GM12801 (cell line): ENCODE measurements around the gene ODAD2.

ENCODE experiments used
- TF ChIP-seq, protein P1 (sequence below): IDR thresholded peaks from one replicate; pipeline ENCODE4 v1.5.1; 2011; ENCODE audit warnings: control low read depth; ENCODE audit not compliant: insufficient read length; ENCODE audit errors: extremely low read depth

The ODAD2 gene

GRCh38 chr10:27833792-27834191, 165.1 kb downstream of the ODAD2 start:
- TF ChIP-seq, protein P1, sequence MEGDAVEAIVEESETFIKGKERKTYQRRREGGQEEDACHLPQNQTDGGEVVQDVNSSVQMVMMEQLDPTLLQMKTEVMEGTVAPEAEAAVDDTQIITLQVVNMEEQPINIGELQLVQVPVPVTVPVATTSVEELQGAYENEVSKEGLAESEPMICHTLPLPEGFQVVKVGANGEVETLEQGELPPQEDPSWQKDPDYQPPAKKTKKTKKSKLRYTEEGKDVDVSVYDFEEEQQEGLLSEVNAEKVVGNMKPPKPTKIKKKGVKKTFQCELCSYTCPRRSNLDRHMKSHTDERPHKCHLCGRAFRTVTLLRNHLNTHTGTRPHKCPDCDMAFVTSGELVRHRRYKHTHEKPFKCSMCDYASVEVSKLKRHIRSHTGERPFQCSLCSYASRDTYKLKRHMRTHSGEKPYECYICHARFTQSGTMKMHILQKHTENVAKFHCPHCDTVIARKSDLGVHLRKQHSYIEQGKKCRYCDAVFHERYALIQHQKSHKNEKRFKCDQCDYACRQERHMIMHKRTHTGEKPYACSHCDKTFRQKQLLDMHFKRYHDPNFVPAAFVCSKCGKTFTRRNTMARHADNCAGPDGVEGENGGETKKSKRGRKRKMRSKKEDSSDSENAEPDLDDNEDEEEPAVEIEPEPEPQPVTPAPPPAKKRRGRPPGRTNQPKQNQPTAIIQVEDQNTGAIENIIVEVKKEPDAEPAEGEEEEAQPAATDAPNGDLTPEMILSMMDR, result no peak

DNA sequence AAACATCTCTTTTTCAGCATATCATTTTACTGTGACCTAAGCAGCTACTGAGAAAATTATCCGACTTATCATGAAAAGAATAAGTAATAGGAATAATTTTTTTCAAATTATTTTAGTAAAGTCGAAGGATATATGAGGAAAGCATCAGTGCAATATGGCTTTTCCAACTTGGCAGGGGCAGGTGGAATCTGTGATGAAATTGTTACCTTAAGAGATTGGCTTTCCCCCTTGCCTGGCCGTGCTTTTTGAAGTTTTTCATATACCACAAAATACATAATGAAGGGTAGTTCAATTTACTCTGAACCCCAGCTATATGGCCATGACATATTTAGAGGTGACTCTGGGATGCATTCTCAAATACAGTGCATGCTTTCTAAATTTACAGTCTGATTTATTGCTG, 166.1 kb downstream of the ODAD2 start:
- TF ChIP-seq, protein P1, result no peak

- TF ChIP-seq, protein P1, result no peak
Measured at GRCh38 chr10:27826369-27826768, 172.5 kb downstream of the ODAD2 start.

GRCh38 chr10:27822301-27822700, 176.6 kb downstream of the ODAD2 start:
- TF ChIP-seq, protein P1, result no peak

DNA sequence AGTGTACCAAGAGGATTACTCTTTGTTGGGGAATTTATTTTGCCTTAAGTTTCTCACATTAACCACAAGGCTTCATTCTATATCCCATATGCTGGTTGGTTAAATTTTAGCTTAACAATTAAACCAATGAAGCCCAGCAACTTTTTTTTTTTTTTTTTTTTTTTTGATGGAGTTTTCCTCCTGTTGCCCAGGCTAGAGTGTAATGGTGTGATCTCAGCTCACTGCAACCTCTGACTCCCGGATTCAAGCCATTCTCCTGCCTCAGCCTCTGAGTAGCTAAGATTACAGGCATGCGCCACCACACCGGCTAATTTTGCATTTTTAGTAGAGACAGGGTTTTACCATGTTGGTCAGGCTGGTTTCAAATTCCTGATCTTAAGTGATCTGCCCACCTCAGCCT, 178.2 kb downstream of the ODAD2 start:
- TF ChIP-seq, protein P1, result no peak

- TF ChIP-seq, protein P1, result no peak
Measured at GRCh38 chr10:27819781-27820531, 178.9 kb downstream of the ODAD2 start.

DNA sequence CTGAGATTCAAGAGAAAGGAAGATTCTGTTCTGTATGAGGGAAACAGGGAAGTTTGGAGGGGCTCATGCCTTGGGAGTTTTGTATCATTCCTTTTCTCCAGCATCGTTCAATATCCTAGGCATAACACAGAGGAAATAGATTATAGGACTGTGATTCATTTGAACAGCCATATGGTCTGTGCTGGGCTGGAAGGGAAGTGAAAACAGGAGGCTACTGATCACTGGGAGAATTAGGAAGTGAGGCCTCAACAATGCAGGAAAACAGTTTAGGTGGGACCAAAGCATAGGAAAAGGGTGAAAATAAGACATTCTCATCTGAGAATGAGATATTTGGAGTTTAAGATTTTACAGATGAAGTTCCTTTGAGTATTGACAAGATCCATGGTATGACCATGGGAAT, 182.6 kb downstream of the ODAD2 start:
- TF ChIP-seq, protein P1, result no peak

GRCh38 chr10:27815846-27816245, 183.0 kb downstream of the ODAD2 start:
- TF ChIP-seq, protein P1, result no peak
